Natural killer cell (primary cell): ENCODE data around the gene MAP4K1. TPM values are rescaled to one million over a fixed set of nuclear protein-coding genes. Genes with fewer than 3 reads are reported as not detected.

Experiments used
- ATAC-seq, 3 donors: fragments of 150-1000 bp in 2 of 3; fragments of 200-7000 bp in 1 of 3; cut with Tn5 transposase; 1 replicate in 1 of 3; 2 replicates in 2 of 3; pipeline ENCODE4 v1.10.0; 2021; ENCODE audit warnings: mild to moderate bottlenecking in 2 of 3, moderate library complexity in 2 of 3
- DNase-seq, 2 donors: peaks; one replicate each; pipeline versions ENCODE4 v3.0.0 to v3.0.0-alpha.2; 2013 to 2021; ENCODE audit warnings: mixed read lengths in 1 of 2
- H3K27ac ChIP-seq: one replicate; pipeline ENCODE4 v1.5.1; 2013; ENCODE audit warnings: mild to moderate bottlenecking, low read length
- H3K27me3 ChIP-seq: one replicate; pipeline ENCODE4 v1.6.1; 2013; ENCODE audit warnings: low read length; ENCODE audit not compliant: control insufficient read depth, insufficient read depth
- H3K36me3 ChIP-seq: one replicate; pipeline ENCODE4 v1.6.1; 2013; ENCODE audit warnings: low read length; ENCODE audit not compliant: control insufficient read depth, insufficient read depth
- H3K4me1 ChIP-seq: one replicate; pipeline ENCODE4 v1.6.1; 2013; ENCODE audit warnings: low read length; ENCODE audit not compliant: control insufficient read depth, insufficient read depth
- H3K4me3 ChIP-seq: one replicate; pipeline ENCODE4 v1.5.1; 2013; ENCODE audit warnings: low read length
- H3K9me3 ChIP-seq: one replicate; pipeline ENCODE4 v1.6.1; 2013; ENCODE audit warnings: low read length; ENCODE audit not compliant: control insufficient read depth, insufficient read depth
- H3K27ac Mint-ChIP-seq, 2 donors: one replicate each; pipeline ENCODE4 v1.8.0; 2022; ENCODE audit warnings: mild to moderate bottlenecking in 2 of 2, mixed read lengths in 2 of 2, moderate library complexity in 1 of 2
- H3K27me3 Mint-ChIP-seq, 2 donors: one replicate each; pipeline ENCODE4 v1.8.0; 2022; ENCODE audit warnings: low read depth in 2 of 2, mixed read lengths in 2 of 2
- H3K36me3 Mint-ChIP-seq: one replicate; pipeline ENCODE4 v1.8.0; 2022; ENCODE audit warnings: mixed read lengths
- H3K4me1 Mint-ChIP-seq, 2 donors: one replicate each; pipeline ENCODE4 v1.8.0; 2022; ENCODE audit warnings: mixed read lengths in 2 of 2
- H3K4me3 Mint-ChIP-seq: one replicate; pipeline ENCODE4 v1.8.0; 2022; ENCODE audit warnings: mild to moderate bottlenecking, moderate library complexity, mixed read lengths
- H3K9me3 Mint-ChIP-seq, 2 donors: one replicate each; pipeline ENCODE4 v1.8.0; 2022; ENCODE audit warnings: mixed read lengths in 2 of 2
- WGBS: methylation state at CpG from one replicate; pipeline ENCODE4 v1.1.7; 2013; ENCODE audit warnings: missing lambda C conversion rate; ENCODE audit not compliant: insufficient coverage; 5-methylcytosine and 5-hydroxymethylcytosine counted together
- intact Hi-C: fragments of 100-400 bp; cut with micrococcal nuclease; formaldehyde crosslinking; loops from one replicate; pipeline ENCODE4 v1.14.2; 2022
- total RNA-seq, 4 donors: library from RNA; stranded (reverse); fragments of 120-200 nt in 1 of 4; gene quantifications; one replicate each; pipeline versions ENCODE4 v1.2.3 to v1.2.4, GENCODE V29; 2013 to 2022
- TF ChIP-seq, protein P1 (sequence below): fragments of 200-600 bp; IDR thresholded peaks from one replicate; pipeline ENCODE4 v1.8.0; 2022; ENCODE audit warnings: antibody characterized with exemption

The MAP4K1 gene
- total RNA-seq, 3 donors from 2014 or later (not counting 1 experiment from before 2014, with no cell fraction given) = 162 to 201 (median 163) TPM

DNA sequence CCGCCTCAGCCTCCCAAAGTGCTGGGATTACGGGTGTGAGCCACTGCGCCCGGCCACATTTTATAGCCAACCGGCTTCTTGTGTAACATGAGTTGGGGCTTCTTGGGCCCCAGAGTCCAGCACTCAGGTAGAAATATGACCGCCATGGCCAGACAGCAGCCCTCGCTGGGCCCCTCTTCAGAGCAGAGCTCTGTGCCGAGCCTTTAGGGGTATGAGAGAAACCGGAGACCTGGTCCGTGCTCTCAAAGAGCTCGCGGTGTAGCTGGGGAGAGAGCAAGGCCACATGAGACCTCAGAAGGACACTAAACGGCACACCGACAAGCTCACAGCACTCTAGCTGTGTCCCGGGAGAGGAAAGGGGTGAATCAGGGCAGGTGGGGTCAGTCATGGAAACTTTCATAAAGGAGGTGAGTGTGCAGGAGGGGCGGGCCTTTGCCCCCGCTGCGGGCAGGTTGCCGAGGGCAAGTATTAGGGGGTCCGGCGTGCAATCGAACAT lies 45.5 kb upstream of the MAP4K1 start:
- ATAC-seq (no peak), DNase-seq (no peak)
- H3K9me3 ChIP-seq = no peaks in the 10 kb centered on the region
- Mint-ChIP-seq H3K4me3 (no peak overlapping the region), H3K4me1 (peaks cover 79 to 80% of the 10 kb centered on the region in 2 donors), H3K27ac (peak overlapping the region; percentile 79 to 85), H3K36me3 (no peaks in the 10 kb centered on the region), H3K9me3 (no peaks in the 10 kb centered on the region), H3K27me3 (no peaks in the 10 kb centered on the region)
- peaks cover 9% of the 10 kb centered on the region for H3K36me3 ChIP-seq
- H3K27me3 ChIP-seq = no peaks in the 10 kb centered on the region
- WGBS = 96% methylated on average over 22 of the region's 22 CpGs
- TF ChIP-seq, protein P1, sequence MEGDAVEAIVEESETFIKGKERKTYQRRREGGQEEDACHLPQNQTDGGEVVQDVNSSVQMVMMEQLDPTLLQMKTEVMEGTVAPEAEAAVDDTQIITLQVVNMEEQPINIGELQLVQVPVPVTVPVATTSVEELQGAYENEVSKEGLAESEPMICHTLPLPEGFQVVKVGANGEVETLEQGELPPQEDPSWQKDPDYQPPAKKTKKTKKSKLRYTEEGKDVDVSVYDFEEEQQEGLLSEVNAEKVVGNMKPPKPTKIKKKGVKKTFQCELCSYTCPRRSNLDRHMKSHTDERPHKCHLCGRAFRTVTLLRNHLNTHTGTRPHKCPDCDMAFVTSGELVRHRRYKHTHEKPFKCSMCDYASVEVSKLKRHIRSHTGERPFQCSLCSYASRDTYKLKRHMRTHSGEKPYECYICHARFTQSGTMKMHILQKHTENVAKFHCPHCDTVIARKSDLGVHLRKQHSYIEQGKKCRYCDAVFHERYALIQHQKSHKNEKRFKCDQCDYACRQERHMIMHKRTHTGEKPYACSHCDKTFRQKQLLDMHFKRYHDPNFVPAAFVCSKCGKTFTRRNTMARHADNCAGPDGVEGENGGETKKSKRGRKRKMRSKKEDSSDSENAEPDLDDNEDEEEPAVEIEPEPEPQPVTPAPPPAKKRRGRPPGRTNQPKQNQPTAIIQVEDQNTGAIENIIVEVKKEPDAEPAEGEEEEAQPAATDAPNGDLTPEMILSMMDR = no peak
- H3K27ac ChIP-seq = peak overlapping the region; percentile 60
- intact Hi-C loops = no loop called here
- H3K4me3 ChIP-seq = no peak overlapping the region
- H3K4me1 ChIP-seq = peaks cover 95% of the 10 kb centered on the region

DNA sequence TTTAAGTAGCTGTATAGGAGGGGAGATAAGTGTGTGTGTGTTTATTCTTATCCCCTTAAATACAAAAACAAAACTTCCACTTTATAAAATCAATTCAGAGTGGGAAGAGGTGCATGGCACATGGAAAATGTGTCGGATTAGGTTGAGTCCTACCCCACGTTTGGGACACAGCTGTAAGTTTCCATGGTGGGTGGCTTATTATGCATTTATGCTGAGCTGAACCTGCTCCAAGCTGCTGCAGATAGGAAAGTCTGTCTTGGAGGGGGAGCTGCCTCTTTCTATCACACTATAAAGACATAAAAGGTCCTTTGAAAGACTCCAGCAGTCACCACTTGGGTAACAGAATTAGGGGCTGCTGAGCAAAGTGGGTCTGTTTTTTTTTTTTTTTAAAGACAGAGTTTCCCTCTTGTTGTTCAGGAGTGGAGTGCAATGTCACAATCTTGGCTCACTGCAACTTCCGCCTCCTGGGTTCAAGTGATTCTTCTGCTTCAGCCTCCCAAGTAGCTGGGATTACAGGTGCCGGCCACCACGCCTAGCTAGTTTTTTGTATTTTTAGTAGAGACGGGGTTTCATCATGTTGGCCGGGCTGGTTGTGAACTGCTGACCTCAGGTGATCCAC lies 44.9 kb upstream of the MAP4K1 start:
- Histone ChIP-seq H3K4me3 (no peak overlapping the region), H3K9me3 (no peaks in the 10 kb centered on the region), H3K27me3 (no peaks in the 10 kb centered on the region), H3K27ac (no peak overlapping the region), H3K4me1 (peaks cover 94% of the 10 kb centered on the region), H3K36me3 (peaks cover 9% of the 10 kb centered on the region)
- Mint-ChIP-seq H3K36me3 (no peaks in the 10 kb centered on the region), H3K9me3 (no peaks in the 10 kb centered on the region), H3K27me3 (no peaks in the 10 kb centered on the region), H3K4me1 (peaks cover 79 to 80% of the 10 kb centered on the region in 2 donors), H3K27ac (peak overlapping the region; percentile 79 to 85), H3K4me3 (peak overlapping the region; percentile 35)
- TF ChIP-seq, protein P1 = no peak
- DNase-seq = no peak
- no peak for ATAC-seq
- WGBS = 86% methylated on average over 7 of the region's 7 CpGs
- intact Hi-C loops = no loop called here

DNA sequence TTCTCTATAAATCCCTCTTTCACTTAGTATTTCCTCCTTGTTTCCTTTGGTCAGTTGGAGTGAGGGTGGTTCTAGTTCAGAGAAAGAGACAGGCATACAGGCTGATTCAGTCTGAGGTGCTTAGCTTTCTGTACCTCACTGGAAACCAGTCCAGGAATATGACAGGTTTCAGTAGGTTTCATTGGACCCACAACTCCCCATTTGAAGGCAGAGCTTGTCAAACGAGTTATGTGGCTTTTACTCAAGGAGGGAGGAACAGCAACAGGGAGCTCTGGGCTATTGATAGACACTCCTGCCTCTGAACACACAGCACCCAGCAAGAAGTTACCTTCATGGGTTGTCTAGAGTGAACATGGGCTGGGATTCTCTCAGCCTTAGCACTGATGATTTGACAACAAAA lies 44.2 kb upstream of the MAP4K1 start:
- H3K9me3 Mint-ChIP-seq = no peaks in the 10 kb centered on the region
- intact Hi-C loops = no loop called here
- peak overlapping the region; percentile 45 for H3K4me3 Mint-ChIP-seq
- ATAC-seq (no peak), DNase-seq (no peak)
- H3K27ac ChIP-seq = peak overlapping the region; percentile 14
- no peak overlapping the region for H3K4me3 ChIP-seq
- TF ChIP-seq, protein P1 = no peak
- no peaks in the 10 kb centered on the region for H3K9me3 ChIP-seq
- H3K36me3 ChIP-seq = peaks cover 9% of the 10 kb centered on the region
- H3K4me1 Mint-ChIP-seq = peaks cover 77 to 78% of the 10 kb centered on the region in 2 donors
- H3K27me3 Mint-ChIP-seq = no peaks in the 10 kb centered on the region
- 57% methylated on average over 1 of the region's 1 CpG for WGBS
- no peaks in the 10 kb centered on the region for H3K36me3 Mint-ChIP-seq
- peak overlapping the region; percentile 44 to 85 for H3K27ac Mint-ChIP-seq
- H3K27me3 ChIP-seq = no peaks in the 10 kb centered on the region
- H3K4me1 ChIP-seq = peaks cover 94% of the 10 kb centered on the region

DNA sequence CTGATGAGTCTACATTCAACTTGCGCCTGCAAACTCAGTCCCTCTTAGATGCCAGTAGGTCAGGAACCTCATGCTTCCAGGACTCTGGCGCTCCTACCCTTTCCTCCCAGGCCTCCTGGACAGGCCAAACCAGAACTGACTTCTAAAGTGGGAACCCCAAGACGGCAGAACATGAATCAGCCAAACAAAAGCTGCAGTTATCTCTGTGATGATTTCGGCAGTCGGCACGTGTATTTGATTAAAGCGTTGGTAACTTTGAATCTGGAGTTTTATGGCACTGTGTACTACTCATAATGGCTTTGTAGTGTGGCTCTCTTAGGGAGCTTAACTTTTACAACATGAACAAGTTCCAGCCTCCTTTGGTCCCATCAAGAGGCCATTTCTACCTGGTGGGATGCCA lies 43.4 kb upstream of the MAP4K1 start:
- H3K27ac ChIP-seq = peak overlapping the region; percentile 24
- peaks cover 9% of the 10 kb centered on the region for H3K36me3 ChIP-seq
- H3K4me1 Mint-ChIP-seq = peaks cover 78 to 80% of the 10 kb centered on the region in 2 donors

More for the DNA sequence above, 43.4 kb upstream of the MAP4K1 start:
- ATAC-seq = no peak
- H3K4me3 Mint-ChIP-seq = peak overlapping the region; percentile 60
- intact Hi-C loops = no loop called here
- WGBS = 81% methylated on average over 7 of the region's 7 CpGs
- Histone ChIP-seq H3K27me3 (no peaks in the 10 kb centered on the region), H3K4me3 (no peak overlapping the region), H3K4me1 (peaks cover 94% of the 10 kb centered on the region), H3K9me3 (no peaks in the 10 kb centered on the region)
- H3K27me3 Mint-ChIP-seq = no peaks in the 10 kb centered on the region
- TF ChIP-seq, protein P1 = no peak
- no peaks in the 10 kb centered on the region for H3K36me3 Mint-ChIP-seq
- H3K9me3 Mint-ChIP-seq = no peaks in the 10 kb centered on the region
- peak overlapping the region; percentile 85 to 88 for H3K27ac Mint-ChIP-seq
- no peak for DNase-seq
